ENCODE measurements around the gene FNIP1. TPM values are rescaled to one million over a fixed set of nuclear protein-coding genes. Genes with fewer than 3 reads are reported as not detected.
"Not testable (repeated sequence)": the region's sequence is repeated elsewhere in the genome, so short reads cannot be mapped to it uniquely, and the experiment has no call there.

The FNIP1 gene
- polyA plus RNA-seq, 1 of the 3 experiments (the other 2 are of a cell fraction): 2.4 TPM

GRCh38 chr5:131720714-131721113 lies 76.1 kb downstream of the FNIP1 start:
- Histone ChIP-seq H3K27me3 (ENCODE audit: insufficient read depth) (no peaks in the 10 kb centered on the region), H3K36me3 (replicated peaks in 1 of 2; ENCODE audit: control insufficient read depth in 1 of 2, insufficient read depth in 2 of 2, low read length in 1 of 2) (peaks cover 13 to 32% of the 10 kb centered on the region in 2 experiments), H3K9me2 (no peaks in the 10 kb centered on the region), H3K27ac (ENCODE audit: low read depth in 2 of 2, low read length in 1 of 2) (no peak overlapping the region), H3K4me1 (ENCODE audit: control insufficient read depth in 1 of 2, insufficient read depth in 2 of 2, low read depth in 1 of 2, low read length in 1 of 2) (peaks cover 0 to 7% of the 10 kb centered on the region in 2 experiments; a peak in 1 of 4 replicates), H3K9me3 (peaks cover 8% of the 10 kb centered on the region; the same call in 1 of the 2 replicates), H4K20me1 (ENCODE audit: insufficient read depth) (no peaks in the 10 kb centered on the region), H3K9ac (no peak overlapping the region), H3K4me3 (ENCODE audit: low read depth in 2 of 2, low read length in 1 of 2) (no peak overlapping the region), H3F3A (replicated peaks; ENCODE audit: insufficient read depth) (peaks cover 11% of the 10 kb centered on the region), H2AFZ (ENCODE audit: low read depth) (no peak overlapping the region), H3K4me2 (no peak overlapping the region), H3K79me2 (ENCODE audit: insufficient read depth) (peaks cover 20% of the 10 kb centered on the region)
- DNase-seq: no peak
- no peak for TF ChIP-seq SMC3 (IDR thresholded peaks at IDR 0.05; ENCODE audit: low read depth, low read length)
- WGBS (ENCODE audit: low lambda C conversion rate): 82% methylated on average over 1 of the region's 1 CpG
- ChIA-PET POLR2A (no interaction called here), CTCF (no interaction called here)

GRCh38 chr5:131719564-131719963 lies 77.3 kb downstream of the FNIP1 start:
- CTCF ChIA-PET: no interaction called here
- Histone ChIP-seq H3K9me2 (no peaks in the 10 kb centered on the region), H3K9ac (no peak overlapping the region), H3K4me3 (ENCODE audit: low read depth in 2 of 2, low read length in 1 of 2) (no peak overlapping the region), H3F3A (replicated peaks; ENCODE audit: insufficient read depth) (peaks cover 11% of the 10 kb centered on the region), H3K79me2 (ENCODE audit: insufficient read depth) (peaks cover 20% of the 10 kb centered on the region), H2AFZ (ENCODE audit: low read depth) (no peak overlapping the region), H3K9me3 (peaks cover 8% of the 10 kb centered on the region; the same call in 1 of the 2 replicates), H3K36me3 (replicated peaks in 1 of 2; ENCODE audit: control insufficient read depth in 1 of 2, insufficient read depth in 2 of 2, low read length in 1 of 2) (peaks cover 18 to 41% of the 10 kb centered on the region in 2 experiments), H3K27me3 (ENCODE audit: insufficient read depth) (no peaks in the 10 kb centered on the region), H3K4me1 (ENCODE audit: control insufficient read depth in 1 of 2, insufficient read depth in 2 of 2, low read depth in 1 of 2, low read length in 1 of 2) (peaks cover 0 to 7% of the 10 kb centered on the region in 2 experiments; a peak in 1 of 4 replicates), H3K4me2 (no peak overlapping the region), H4K20me1 (ENCODE audit: insufficient read depth) (no peaks in the 10 kb centered on the region), H3K27ac (ENCODE audit: low read depth in 2 of 2, low read length in 1 of 2) (no peak overlapping the region; a peak in 1 of 4 replicates)
- POLR2A ChIA-PET: no interaction called here
- TF ChIP-seq MXI1 (IDR thresholded peaks at IDR 0.05; ENCODE audit: low read depth, low read length) (no peak), USF1 (IDR thresholded peaks at IDR 0.05; ENCODE audit: borderline replicate concordance, low read depth) (no peak), SMC3 (IDR thresholded peaks at IDR 0.05; ENCODE audit: low read depth, low read length) (no peak)
- no peak for DNase-seq
- WGBS (ENCODE audit: low lambda C conversion rate): 94% methylated on average over 1 of the region's 1 CpG

- Histone ChIP-seq H3K9ac (no peak overlapping the region), H3K9me2 (no peaks in the 10 kb centered on the region), H2AFZ (ENCODE audit: low read depth) (no peak overlapping the region), H3K36me3 (replicated peaks in 1 of 2; ENCODE audit: control insufficient read depth in 1 of 2, insufficient read depth in 2 of 2, low read length in 1 of 2) (peaks cover 21 to 47% of the 10 kb centered on the region in 2 experiments), H4K20me1 (ENCODE audit: insufficient read depth) (no peaks in the 10 kb centered on the region), H3K27me3 (ENCODE audit: insufficient read depth) (no peaks in the 10 kb centered on the region), H3K9me3 (peaks cover 8% of the 10 kb centered on the region; the same call in 1 of the 2 replicates), H3K4me1 (ENCODE audit: control insufficient read depth in 1 of 2, insufficient read depth in 2 of 2, low read depth in 1 of 2, low read length in 1 of 2) (peaks cover 0 to 7% of the 10 kb centered on the region in 2 experiments; a peak in 1 of 4 replicates), H3K27ac (ENCODE audit: low read depth in 2 of 2, low read length in 1 of 2) (peak overlapping the region in 1 of 2 experiments; percentile 68; a peak in 1 of 4 replicates), H3K79me2 (ENCODE audit: insufficient read depth) (peaks cover 13% of the 10 kb centered on the region), H3F3A (replicated peaks; ENCODE audit: insufficient read depth) (peaks cover 11% of the 10 kb centered on the region), H3K4me2 (no peak overlapping the region), H3K4me3 (ENCODE audit: low read depth in 2 of 2, low read length in 1 of 2) (no peak overlapping the region)
- WGBS (ENCODE audit: low lambda C conversion rate): 95% methylated on average over 5 of the region's 5 CpGs
- CTCF ChIA-PET: interaction anchor here (0.6 kb wide), 1 partner anchor 15 kb away, joined by 3 read pairs; no protein-coding TSS in a partner anchor
- no peak for TF ChIP-seq TEAD4 (IDR thresholded peaks at IDR 0.05; ENCODE audit: borderline replicate concordance, insufficient read depth)
- no peak for TF ChIP-seq MXI1 (IDR thresholded peaks at IDR 0.05; ENCODE audit: low read depth, low read length)
- TF ChIP-seq USF1 (IDR thresholded peaks at IDR 0.05; ENCODE audit: borderline replicate concordance, low read depth): no peak
- no peak for DNase-seq
- POLR2A ChIA-PET: no interaction called here
These were observed 78.3 kb downstream of the FNIP1 start for GRCh38 chr5:131718487-131719014.

GRCh38 chr5:131717164-131717563 lies 79.7 kb downstream of the FNIP1 start:
- DNase-seq; H3K4me2 ChIP-seq; H3F3A ChIP-seq (replicated peaks; ENCODE audit: insufficient read depth); H4K20me1 ChIP-seq (ENCODE audit: insufficient read depth); H2AFZ ChIP-seq (ENCODE audit: low read depth); H3K4me1 ChIP-seq (ENCODE audit: control insufficient read depth in 1 of 2, insufficient read depth in 2 of 2, low read depth in 1 of 2, low read length in 1 of 2); H3K4me3 ChIP-seq (ENCODE audit: low read depth in 2 of 2, low read length in 1 of 2); H3K9me2 ChIP-seq; H3K9me3 ChIP-seq; CTCF ChIA-PET; H3K27ac ChIP-seq (ENCODE audit: low read depth in 2 of 2, low read length in 1 of 2); H3K79me2 ChIP-seq (ENCODE audit: insufficient read depth); H3K27me3 ChIP-seq (ENCODE audit: insufficient read depth); POLR2A ChIA-PET; H3K9ac ChIP-seq: not testable (repeated sequence)
- 92% methylated on average over 3 of the region's 3 CpGs for WGBS (ENCODE audit: low lambda C conversion rate)
- peaks cover 24 to 52% of the 10 kb centered on the region in 2 experiments for H3K36me3 ChIP-seq (replicated peaks in 1 of 2; ENCODE audit: control insufficient read depth in 1 of 2, insufficient read depth in 2 of 2, low read length in 1 of 2)
